IMR-90 (cell line): ENCODE measurements around the gene RPS6KA5. TPM values are rescaled to one million over a fixed set of nuclear protein-coding genes. Genes with fewer than 3 reads are reported as not detected.

Source experiments
- ATAC-seq: fragments of 200-7000 bp; cut with Tn5 transposase; 2 replicates; pipeline ENCODE4 v1.9.1; 2020; ENCODE audit warnings: low read depth, mild to moderate bottlenecking, moderate library complexity
- BruUV-seq: library from RNA; stranded (reverse); fragments of 400-500 nt; replicated peaks from 2 replicates; lab custom pipeline; 2021; lab: Mats Ljungman, UMichigan
- CTCF ChIA-PET: fragments of 300-600 bp; formaldehyde crosslinking; extraction: SDS; loops from one replicate; lab custom pipeline; 2021; ENCODE audit warnings: antibody characterized with exemption; lab: Yijun Ruan, JAX
- POLR2A ChIA-PET: fragments of 300-600 bp; sonication (Branson Sonifier 250); formaldehyde crosslinking; loops from one replicate; lab custom pipeline; 2022; ENCODE audit warnings: antibody characterized with exemption; ENCODE audit not compliant: unreplicated experiment; lab: Charles Lee
- DNase-seq: peaks from one replicate; pipeline ENCODE4 v3.0.0; 2013
- H2AFZ ChIP-seq: replicated peaks from 2 replicates; pipeline ENCODE3; 2013; ENCODE audit warnings: low read length, mild to moderate bottlenecking; ENCODE audit not compliant: poor library complexity
- H2AK5ac ChIP-seq: 2 replicates; pipeline ENCODE4 v1.6.1; 2013; ENCODE audit warnings: low read depth, low read length, inconsistent platforms
- H2AK9ac ChIP-seq: replicated peaks from 2 replicates; pipeline ENCODE3; 2013; ENCODE audit warnings: mild to moderate bottlenecking, low read depth, low read length, moderate library complexity; ENCODE audit not compliant: poor library complexity
- H2BK120ac ChIP-seq: 2 replicates; pipeline ENCODE4 v1.6.1; 2013; ENCODE audit warnings: low read depth, low read length, inconsistent platforms
- H2BK15ac ChIP-seq: 3 replicates; pipeline ENCODE4 v1.6.1; 2013; ENCODE audit warnings: low read depth, low read length, inconsistent platforms
- H2BK20ac ChIP-seq: 2 replicates; pipeline ENCODE4 v1.6.1; 2013; ENCODE audit warnings: low read depth, mild to moderate bottlenecking, inconsistent platforms, low read length, moderate library complexity
- H2BK5ac ChIP-seq: 2 replicates; pipeline ENCODE4 v1.6.1; 2013; ENCODE audit warnings: mild to moderate bottlenecking, low read depth, low read length, inconsistent platforms; ENCODE audit not compliant: poor library complexity, severe bottlenecking
- H3K14ac ChIP-seq: replicated peaks from 2 replicates; pipeline ENCODE4 v1.6.1; 2013; ENCODE audit warnings: low read depth, low read length, inconsistent platforms
- H3K18ac ChIP-seq: 2 replicates; pipeline ENCODE4 v1.6.1; 2013; ENCODE audit warnings: low read depth, low read length, control low read depth
- H3K23ac ChIP-seq: 2 replicates; pipeline ENCODE4 v1.6.1; 2013; ENCODE audit warnings: low read depth, low read length, inconsistent platforms
- H3K27ac ChIP-seq: 2 replicates; pipeline ENCODE4 v1.5.1; 2013; ENCODE audit warnings: mild to moderate bottlenecking, control low read depth, low read length; ENCODE audit not compliant: insufficient read depth
- H3K27me3 ChIP-seq: 2 replicates; pipeline ENCODE4 v1.6.1; 2013; ENCODE audit warnings: low read length; ENCODE audit not compliant: control insufficient read depth, insufficient read depth
- H3K36me3 ChIP-seq: 2 replicates; pipeline ENCODE4 v1.6.1; 2013; ENCODE audit warnings: low read length, mixed read lengths; ENCODE audit not compliant: control insufficient read depth, insufficient read depth
- H3K4ac ChIP-seq: 2 replicates; pipeline ENCODE4 v1.6.1; 2013; ENCODE audit warnings: low read depth, low read length, inconsistent platforms
- H3K4me1 ChIP-seq: 2 replicates; pipeline ENCODE4 v1.6.1; 2013; ENCODE audit warnings: low read length, mixed read lengths; ENCODE audit not compliant: control insufficient read depth, insufficient read depth
- H3K4me2 ChIP-seq: 2 replicates; pipeline ENCODE4 v1.6.1; 2013; ENCODE audit warnings: low read depth, mild to moderate bottlenecking, control low read depth, low read length, moderate library complexity
- H3K4me3 ChIP-seq: 2 replicates; pipeline ENCODE4 v1.5.1; 2013; ENCODE audit warnings: low read depth, mild to moderate bottlenecking, control low read depth, low read length, moderate library complexity; ENCODE audit not compliant: insufficient read depth
- H3K56ac ChIP-seq: 2 replicates; pipeline ENCODE4 v1.6.1; 2013; ENCODE audit warnings: low read length, inconsistent platforms; ENCODE audit not compliant: insufficient read depth; ENCODE audit errors: extremely low read depth
- H3K79me1 ChIP-seq, 2 experiments: 2 replicates each; pipeline ENCODE4 v1.6.1; 2013; ENCODE audit warnings: low read length in 2 of 2, inconsistent platforms in 1 of 2, low read depth in 1 of 2
- H3K9ac ChIP-seq: 2 replicates; pipeline ENCODE4 v1.6.1; 2013; ENCODE audit warnings: low read depth, low read length, control low read depth
- H3K9me1 ChIP-seq: 2 replicates; pipeline ENCODE4 v1.6.1; 2013; ENCODE audit warnings: low read length, inconsistent platforms; ENCODE audit not compliant: insufficient read depth
- H3K9me3 ChIP-seq: 2 replicates; pipeline ENCODE4 v1.6.1; 2013; ENCODE audit warnings: low read length; ENCODE audit not compliant: control insufficient read depth, insufficient read depth
- H4K20me1 ChIP-seq: 2 replicates; pipeline ENCODE4 v1.6.1; 2013; ENCODE audit warnings: low read length, inconsistent platforms; ENCODE audit not compliant: insufficient read depth
- H4K5ac ChIP-seq: 2 replicates; pipeline ENCODE4 v1.6.1; 2013; ENCODE audit warnings: mild to moderate bottlenecking, low read depth, low read length, control low read depth
- H4K8ac ChIP-seq, 2 experiments: 2 replicates each; pipeline ENCODE4 v1.6.1; 2013; ENCODE audit warnings: low read depth in 2 of 2, low read length in 2 of 2, control low read depth in 1 of 2, inconsistent platforms in 1 of 2
- H4K91ac ChIP-seq: 2 replicates; pipeline ENCODE4 v1.6.1; 2013; ENCODE audit warnings: low read depth, low read length, inconsistent platforms; ENCODE audit not compliant: insufficient read depth
- BHLHE40 ChIP-seq: fragments of 150-350 bp; IDR thresholded peaks from 2 replicates; pipeline ENCODE4 v1.6.1; 2016; ENCODE audit warnings: mild to moderate bottlenecking, low read depth, low read length
- CEBPB ChIP-seq: IDR thresholded peaks from 2 replicates; pipeline ENCODE4 v1.6.1; 2012; ENCODE audit warnings: low read depth, low read length, improper control_type of control experiment
- CHD1 ChIP-seq: IDR thresholded peaks from 2 replicates; pipeline ENCODE4 v1.6.1; 2012; ENCODE audit warnings: low read depth, low read length, improper control_type of control experiment
- FOS ChIP-seq: fragments of 150-350 bp; IDR thresholded peaks from 2 replicates; pipeline ENCODE4 v1.6.1; 2016; ENCODE audit warnings: low read depth, low read length
- MAFK ChIP-seq: IDR thresholded peaks from 2 replicates; pipeline ENCODE4 v1.6.1; 2012; ENCODE audit warnings: low read depth, low read length, improper control_type of control experiment
- MAZ ChIP-seq: IDR thresholded peaks from 2 replicates; pipeline ENCODE4 v1.6.1; 2012; ENCODE audit warnings: low read depth, mild to moderate bottlenecking, low read length, improper control_type of control experiment, moderate library complexity, borderline replicate concordance
- MXI1 ChIP-seq: IDR thresholded peaks from 2 replicates; pipeline ENCODE4 v1.6.1; 2012; ENCODE audit warnings: low read depth, mild to moderate bottlenecking, low read length, moderate library complexity, borderline replicate concordance
- NFE2L2 ChIP-seq: fragments of 150-350 bp; IDR thresholded peaks from 2 replicates; pipeline ENCODE4 v1.6.1; 2016; ENCODE audit warnings: low read depth, mild to moderate bottlenecking, low read length
- POLR2A ChIP-seq: IDR thresholded peaks from 2 replicates; pipeline ENCODE4 v1.6.1; 2012; ENCODE audit warnings: mild to moderate bottlenecking, low read depth, low read length
- RAD21 ChIP-seq: IDR thresholded peaks from 2 replicates; pipeline ENCODE4 v1.6.1; 2012; ENCODE audit warnings: low read length, improper control_type of control experiment
- RCOR1 ChIP-seq: IDR thresholded peaks from 2 replicates; pipeline ENCODE4 v1.6.1; 2012; ENCODE audit warnings: mild to moderate bottlenecking, low read length, improper control_type of control experiment; ENCODE audit not compliant: insufficient replicate concordance
- RFX5 ChIP-seq: IDR thresholded peaks from 2 replicates; pipeline ENCODE4 v1.8.0; 2012; ENCODE audit warnings: low read depth, mild to moderate bottlenecking, low read length, moderate library complexity
- SMC3 ChIP-seq: fragments of 150-350 bp; IDR thresholded peaks from 2 replicates; pipeline ENCODE4 v1.6.1; 2016; ENCODE audit warnings: low read depth, mild to moderate bottlenecking, antibody characterized with exemption, low read length, moderate library complexity
- dilution Hi-C: fragments of 300-500 bp; cut with HindIII; formaldehyde crosslinking; loops from one replicate; pipeline ENCODE4 v1.14.3; 2018; ENCODE audit warnings: low sequenced_read_pairs; ENCODE audit not compliant: unreplicated experiment
- in situ Hi-C: fragments of 300-500 bp; cut with MboI; formaldehyde crosslinking; loops from 3 replicates; pipeline ENCODE4 v1.14.3; 2019; ENCODE audit warnings: low sequenced_read_pairs, inconsistent platforms, mixed read lengths
- intact Hi-C: fragments of 100-400 bp; cut with micrococcal nuclease; formaldehyde crosslinking; loops from 2 replicates; pipeline ENCODE4 v1.10.0; 2022
- polyA plus RNA-seq, 3 experiments: library from polyadenylated mRNA; depleted of rRNA; stranded (reverse); fragments of >200 nt; gene quantifications; 2 replicates each; pipeline ENCODE4 v1.2.3, GENCODE V29; 2012; ENCODE audit warnings: low replicate concordance in 1 of 3
- total RNA-seq: library from RNA; depleted of rRNA; stranded (reverse); fragments of >200 nt; gene quantifications from 2 replicates; pipeline ENCODE4 v1.2.3, GENCODE V29; 2012
- TF ChIP-seq, protein P1 (sequence below): conservative IDR thresholded peaks from 2 replicates; pipeline ENCODE4 v1.5.1; 2012; ENCODE audit warnings: mild to moderate bottlenecking, low read depth, low read length, improper control_type of control experiment
- TF ChIP-seq, protein P2 (sequence below): fragments of 150-350 bp; IDR thresholded peaks from 2 replicates; pipeline ENCODE4 v1.6.1; 2017; ENCODE audit warnings: mild to moderate bottlenecking, antibody characterized with exemption, low read length, low read depth
- TF ChIP-seq, protein P3 (sequence below): fragments of 150-350 bp; IDR thresholded peaks from 2 replicates; pipeline ENCODE4 v1.6.1; 2016; ENCODE audit warnings: low read depth, mild to moderate bottlenecking, low read length, moderate library complexity, borderline replicate concordance

Gene RPS6KA5
- total and polyA plus RNA-seq, 2 of the 4 experiments (the other 2 are of a cell fraction): 0.36 TPM

DNA sequence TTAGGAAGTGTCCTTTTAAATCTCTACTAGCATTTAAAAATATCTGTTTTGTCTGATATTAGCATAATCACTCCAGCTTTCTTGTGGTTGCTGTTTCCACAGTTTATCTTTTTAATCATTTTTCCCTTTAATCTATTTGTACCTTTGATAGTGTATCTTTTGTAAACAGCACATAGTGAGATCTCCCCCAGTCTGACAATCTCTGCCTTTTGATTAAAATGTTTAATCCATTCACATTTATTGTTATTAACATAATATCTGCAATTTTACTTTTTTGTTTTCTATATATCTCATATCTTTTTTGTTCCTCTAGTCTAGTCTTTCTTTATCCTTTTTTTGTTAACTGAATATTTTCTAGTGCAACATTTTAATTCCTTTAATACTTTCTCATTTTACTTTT is 104.2 kb downstream of the RPS6KA5 start:
- CTCF ChIA-PET: no interaction called here
- no peak overlapping the region for H4K5ac ChIP-seq
- H3K56ac ChIP-seq: no peak overlapping the region
- H2AK5ac ChIP-seq: no peak overlapping the region
- no peak overlapping the region for H3K27ac ChIP-seq
- no peak overlapping the region for H3K18ac ChIP-seq
- intact Hi-C loops: no loop called here
- no peak overlapping the region for H4K91ac ChIP-seq
- no peak overlapping the region for H2AK9ac ChIP-seq
- H2AFZ ChIP-seq: no peak overlapping the region
- no peak overlapping the region for H3K4ac ChIP-seq
- POLR2A ChIA-PET: no interaction called here
- no peaks in the 10 kb centered on the region for H4K20me1 ChIP-seq
- H3K9me1 ChIP-seq: no peaks in the 10 kb centered on the region
- H3K9me3 ChIP-seq: no peaks in the 10 kb centered on the region
- DNase-seq: no peak
- no peak overlapping the region for H2BK5ac ChIP-seq
- H2BK120ac ChIP-seq: no peak overlapping the region
- H3K14ac ChIP-seq: no peak overlapping the region
- no peaks in the 10 kb centered on the region for H3K27me3 ChIP-seq
- H3K4me2 ChIP-seq: no peak overlapping the region
- in situ Hi-C loops: no loop called here
- dilution Hi-C loops: no loop called here
- ATAC-seq: no peak
- H4K8ac ChIP-seq: no peak overlapping the region
- H3K36me3 ChIP-seq: no peaks in the 10 kb centered on the region
- no peak for TF ChIP-seq MAFK
- TF ChIP-seq, protein P1, sequence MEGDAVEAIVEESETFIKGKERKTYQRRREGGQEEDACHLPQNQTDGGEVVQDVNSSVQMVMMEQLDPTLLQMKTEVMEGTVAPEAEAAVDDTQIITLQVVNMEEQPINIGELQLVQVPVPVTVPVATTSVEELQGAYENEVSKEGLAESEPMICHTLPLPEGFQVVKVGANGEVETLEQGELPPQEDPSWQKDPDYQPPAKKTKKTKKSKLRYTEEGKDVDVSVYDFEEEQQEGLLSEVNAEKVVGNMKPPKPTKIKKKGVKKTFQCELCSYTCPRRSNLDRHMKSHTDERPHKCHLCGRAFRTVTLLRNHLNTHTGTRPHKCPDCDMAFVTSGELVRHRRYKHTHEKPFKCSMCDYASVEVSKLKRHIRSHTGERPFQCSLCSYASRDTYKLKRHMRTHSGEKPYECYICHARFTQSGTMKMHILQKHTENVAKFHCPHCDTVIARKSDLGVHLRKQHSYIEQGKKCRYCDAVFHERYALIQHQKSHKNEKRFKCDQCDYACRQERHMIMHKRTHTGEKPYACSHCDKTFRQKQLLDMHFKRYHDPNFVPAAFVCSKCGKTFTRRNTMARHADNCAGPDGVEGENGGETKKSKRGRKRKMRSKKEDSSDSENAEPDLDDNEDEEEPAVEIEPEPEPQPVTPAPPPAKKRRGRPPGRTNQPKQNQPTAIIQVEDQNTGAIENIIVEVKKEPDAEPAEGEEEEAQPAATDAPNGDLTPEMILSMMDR: no peak
- no peak for TF ChIP-seq BHLHE40
- TF ChIP-seq, protein P2, sequence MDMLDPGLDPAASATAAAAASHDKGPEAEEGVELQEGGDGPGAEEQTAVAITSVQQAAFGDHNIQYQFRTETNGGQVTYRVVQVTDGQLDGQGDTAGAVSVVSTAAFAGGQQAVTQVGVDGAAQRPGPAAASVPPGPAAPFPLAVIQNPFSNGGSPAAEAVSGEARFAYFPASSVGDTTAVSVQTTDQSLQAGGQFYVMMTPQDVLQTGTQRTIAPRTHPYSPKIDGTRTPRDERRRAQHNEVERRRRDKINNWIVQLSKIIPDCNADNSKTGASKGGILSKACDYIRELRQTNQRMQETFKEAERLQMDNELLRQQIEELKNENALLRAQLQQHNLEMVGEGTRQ: no peak
- TF ChIP-seq MXI1: no peak
- TF ChIP-seq RAD21: no peak
- no peak for TF ChIP-seq NFE2L2
- TF ChIP-seq RCOR1: no peak
- no peak for TF ChIP-seq CHD1
- no peak for TF ChIP-seq SMC3
- TF ChIP-seq, protein P3, sequence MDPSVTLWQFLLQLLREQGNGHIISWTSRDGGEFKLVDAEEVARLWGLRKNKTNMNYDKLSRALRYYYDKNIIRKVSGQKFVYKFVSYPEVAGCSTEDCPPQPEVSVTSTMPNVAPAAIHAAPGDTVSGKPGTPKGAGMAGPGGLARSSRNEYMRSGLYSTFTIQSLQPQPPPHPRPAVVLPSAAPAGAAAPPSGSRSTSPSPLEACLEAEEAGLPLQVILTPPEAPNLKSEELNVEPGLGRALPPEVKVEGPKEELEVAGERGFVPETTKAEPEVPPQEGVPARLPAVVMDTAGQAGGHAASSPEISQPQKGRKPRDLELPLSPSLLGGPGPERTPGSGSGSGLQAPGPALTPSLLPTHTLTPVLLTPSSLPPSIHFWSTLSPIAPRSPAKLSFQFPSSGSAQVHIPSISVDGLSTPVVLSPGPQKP: no peak
- TF ChIP-seq RFX5: no peak
- no peak for TF ChIP-seq MAZ
- TF ChIP-seq CEBPB: no peak
- TF ChIP-seq FOS: no peak
- TF ChIP-seq POLR2A: no peak
- no peak overlapping the region for H2BK20ac ChIP-seq
- no peak overlapping the region for H3K4me3 ChIP-seq
- no peak overlapping the region for H3K23ac ChIP-seq
- H3K9ac ChIP-seq: no peak overlapping the region
- no TSS peak for BruUV-seq
- no peaks in the 10 kb centered on the region for H3K4me1 ChIP-seq
- H3K79me1 ChIP-seq: no peaks in the 10 kb centered on the region
- no peak overlapping the region for H2BK15ac ChIP-seq
